DND-41 (cell line): ENCODE results near the gene TCERG1L.

Experiments used
- ATAC-seq: fragments of 200-7000 bp; cut with Tn5 transposase; 3 replicates; pipeline ENCODE4 v1.9.1; 2021; ENCODE audit warnings: low read depth; ENCODE audit not compliant: insufficient read depth
- DNase-seq: peaks from one replicate; pipeline ENCODE4 v3.0.0-alpha.2; 2020
- H2AFZ ChIP-seq: 2 replicates; pipeline ENCODE4 v1.6.0; 2012; ENCODE audit warnings: low read depth, low read length
- H3K27ac ChIP-seq: 2 replicates; pipeline ENCODE4 v1.5.1; 2012; ENCODE audit warnings: low read length, inconsistent platforms
- H3K27me3 ChIP-seq: fragments of 200-600 bp; sonication (generic); 2 replicates; pipeline ENCODE4 v1.6.0; 2012; ENCODE audit warnings: low read length, mild to moderate bottlenecking, inconsistent platforms; ENCODE audit not compliant: insufficient read depth, poor library complexity
- H3K36me3 ChIP-seq: 2 replicates; pipeline ENCODE4 v1.5.1; 2012; ENCODE audit warnings: low read length, inconsistent platforms; ENCODE audit not compliant: insufficient read depth
- H3K4me1 ChIP-seq: 2 replicates; pipeline ENCODE4 v1.5.1; 2012; ENCODE audit warnings: mild to moderate bottlenecking, low read length; ENCODE audit not compliant: insufficient read depth
- H3K4me2 ChIP-seq: 2 replicates; pipeline ENCODE4 v1.6.0; 2012; ENCODE audit warnings: mild to moderate bottlenecking, moderate library complexity, low read length, inconsistent platforms; ENCODE audit not compliant: insufficient read depth
- H3K4me3 ChIP-seq, 2 experiments: fragments of 200-600 bp in 1 of 2; shearing (Covaris generic) in 1 of 2; 2 replicates each; pipeline ENCODE4 v1.5.1; 2012 to 2016; ENCODE audit warnings: inconsistent platforms in 2 of 2, low read length in 2 of 2, mild to moderate bottlenecking in 2 of 2, low read depth in 1 of 2, moderate library complexity in 1 of 2
- H3K79me2 ChIP-seq: 2 replicates; pipeline ENCODE4 v1.6.0; 2012; ENCODE audit warnings: low read length, inconsistent platforms; ENCODE audit not compliant: insufficient read depth
- H3K9ac ChIP-seq: 2 replicates; pipeline ENCODE4 v1.6.0; 2012; ENCODE audit warnings: low read depth, mild to moderate bottlenecking, inconsistent platforms, low read length, moderate library complexity
- H3K9me3 ChIP-seq: 2 replicates; pipeline ENCODE4 v1.5.1; 2012; ENCODE audit warnings: low read length, moderate library complexity, mild to moderate bottlenecking, inconsistent platforms; ENCODE audit not compliant: insufficient read depth, severe bottlenecking
- H4K20me1 ChIP-seq: 2 replicates; pipeline ENCODE4 v1.6.0; 2012; ENCODE audit warnings: low read length; ENCODE audit not compliant: insufficient read depth
- EZH2 ChIP-seq: IDR thresholded peaks from 3 replicates; pipeline ENCODE4 v1.6.1; 2012; ENCODE audit warnings: borderline replicate concordance, low read depth, mild to moderate bottlenecking, moderate library complexity, low read length, inconsistent platforms; ENCODE audit not compliant: severe bottlenecking
- TF ChIP-seq, protein P1 (sequence below): IDR thresholded peaks from 2 replicates; pipeline ENCODE4 v1.5.1; 2012; ENCODE audit warnings: borderline replicate concordance, low read length, moderate library complexity, mild to moderate bottlenecking; ENCODE audit not compliant: poor library complexity, severe bottlenecking; ENCODE audit errors: extremely low read depth

Gene TCERG1L

DNA sequence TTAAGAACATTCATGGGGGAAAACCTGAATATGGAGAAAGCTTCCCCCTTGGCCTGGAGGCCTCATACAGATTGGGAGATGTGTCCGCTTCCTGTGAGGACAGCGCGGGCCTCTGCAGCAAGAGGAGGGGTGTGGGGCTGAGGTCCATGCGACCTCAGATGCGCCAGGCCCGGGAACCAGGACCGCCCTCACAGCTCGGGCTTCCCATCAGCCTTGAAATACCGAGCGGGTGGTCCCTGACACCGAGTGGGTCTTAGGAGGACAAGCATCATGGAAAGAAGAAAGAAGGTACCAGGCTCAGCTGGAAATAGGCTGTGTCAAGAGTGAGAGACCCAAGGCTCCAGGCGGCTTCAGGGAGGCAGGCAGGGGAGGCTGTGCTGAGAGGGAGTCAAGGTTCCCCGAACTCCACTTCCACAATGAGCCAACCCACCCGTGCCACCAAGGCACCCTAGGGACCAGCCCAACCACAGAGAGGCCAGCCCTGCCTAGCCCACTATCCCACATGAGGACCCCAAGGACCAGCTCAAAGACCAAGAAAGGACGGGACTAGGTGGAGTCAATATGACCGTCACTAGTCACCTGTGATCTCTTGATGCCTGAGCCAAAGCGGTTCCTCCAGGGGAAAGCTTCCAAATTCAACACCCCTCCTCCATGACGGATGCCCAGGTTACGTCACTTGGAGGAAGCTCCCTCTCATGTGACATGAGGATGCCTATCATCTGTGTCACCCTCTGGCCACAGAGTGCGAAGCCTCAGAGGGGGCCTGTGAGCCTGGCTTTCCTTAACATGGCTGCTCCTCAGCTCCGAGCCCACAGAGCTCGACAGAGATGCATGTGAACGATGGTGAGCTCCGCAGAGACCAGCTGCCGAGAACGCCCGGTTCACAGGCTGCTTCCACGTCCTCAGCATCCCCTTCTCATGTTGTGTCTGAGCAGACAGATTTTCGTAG lies 103.7 kb downstream of the TCERG1L start:
- no peaks in the 10 kb centered on the region for H4K20me1 ChIP-seq
- DNase-seq (no peak), ATAC-seq (no peak)
- H3K79me2 ChIP-seq, result no peaks in the 10 kb centered on the region
- no peak overlapping the region for H3K27ac ChIP-seq
- H3K9me3 ChIP-seq, result peaks cover 3% of the 10 kb centered on the region
- H2AFZ ChIP-seq, result no peak overlapping the region
- no peaks in the 10 kb centered on the region for H3K36me3 ChIP-seq
- H3K27me3 ChIP-seq, result no peaks in the 10 kb centered on the region
- H3K4me1 ChIP-seq, result no peaks in the 10 kb centered on the region
- no peak overlapping the region for H3K4me3 ChIP-seq
- no peak overlapping the region for H3K9ac ChIP-seq
- no peak for TF ChIP-seq EZH2
- TF ChIP-seq, protein P1, sequence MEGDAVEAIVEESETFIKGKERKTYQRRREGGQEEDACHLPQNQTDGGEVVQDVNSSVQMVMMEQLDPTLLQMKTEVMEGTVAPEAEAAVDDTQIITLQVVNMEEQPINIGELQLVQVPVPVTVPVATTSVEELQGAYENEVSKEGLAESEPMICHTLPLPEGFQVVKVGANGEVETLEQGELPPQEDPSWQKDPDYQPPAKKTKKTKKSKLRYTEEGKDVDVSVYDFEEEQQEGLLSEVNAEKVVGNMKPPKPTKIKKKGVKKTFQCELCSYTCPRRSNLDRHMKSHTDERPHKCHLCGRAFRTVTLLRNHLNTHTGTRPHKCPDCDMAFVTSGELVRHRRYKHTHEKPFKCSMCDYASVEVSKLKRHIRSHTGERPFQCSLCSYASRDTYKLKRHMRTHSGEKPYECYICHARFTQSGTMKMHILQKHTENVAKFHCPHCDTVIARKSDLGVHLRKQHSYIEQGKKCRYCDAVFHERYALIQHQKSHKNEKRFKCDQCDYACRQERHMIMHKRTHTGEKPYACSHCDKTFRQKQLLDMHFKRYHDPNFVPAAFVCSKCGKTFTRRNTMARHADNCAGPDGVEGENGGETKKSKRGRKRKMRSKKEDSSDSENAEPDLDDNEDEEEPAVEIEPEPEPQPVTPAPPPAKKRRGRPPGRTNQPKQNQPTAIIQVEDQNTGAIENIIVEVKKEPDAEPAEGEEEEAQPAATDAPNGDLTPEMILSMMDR, result no peak
- H3K4me2 ChIP-seq, result no peak overlapping the region

- Histone ChIP-seq H3K27me3 (no peaks in the 10 kb centered on the region), H3K79me2 (no peaks in the 10 kb centered on the region), H3K36me3 (no peaks in the 10 kb centered on the region), H4K20me1 (no peaks in the 10 kb centered on the region), H2AFZ (no peak overlapping the region), H3K4me3 (no peak overlapping the region), H3K4me2 (no peak overlapping the region), H3K4me1 (no peaks in the 10 kb centered on the region), H3K9ac (no peak overlapping the region), H3K27ac (no peak overlapping the region), H3K9me3 (peaks cover 3% of the 10 kb centered on the region)
- DNase-seq (no peak), ATAC-seq (no peak)
- TF ChIP-seq, protein P1, result no peak
- TF ChIP-seq EZH2, result no peak
These were observed 104.3 kb downstream of the TCERG1L start for GRCh38 chr10:131207176-131207575.

- Histone ChIP-seq H3K79me2 (no peaks in the 10 kb centered on the region), H3K9ac (no peak overlapping the region), H4K20me1 (no peaks in the 10 kb centered on the region), H3K4me3 (no peak overlapping the region), H3K27ac (no peak overlapping the region), H3K27me3 (no peaks in the 10 kb centered on the region), H3K36me3 (no peaks in the 10 kb centered on the region), H2AFZ (no peak overlapping the region), H3K4me2 (no peak overlapping the region), H3K4me1 (no peaks in the 10 kb centered on the region), H3K9me3 (peaks cover 3% of the 10 kb centered on the region)
- TF ChIP-seq, protein P1, result no peak
- TF ChIP-seq EZH2, result no peak
- no peak for DNase-seq
- ATAC-seq, result no peak
These were observed 105.2 kb downstream of the TCERG1L start for GRCh38 chr10:131206111-131206995.
